Measurements from ENCODE around the gene TMEM207. TPM values are rescaled to one million over a fixed set of nuclear protein-coding genes. Genes with fewer than 3 reads are reported as not detected.

Gene TMEM207
- total RNA-seq, 1 donor = not detected

DNA sequence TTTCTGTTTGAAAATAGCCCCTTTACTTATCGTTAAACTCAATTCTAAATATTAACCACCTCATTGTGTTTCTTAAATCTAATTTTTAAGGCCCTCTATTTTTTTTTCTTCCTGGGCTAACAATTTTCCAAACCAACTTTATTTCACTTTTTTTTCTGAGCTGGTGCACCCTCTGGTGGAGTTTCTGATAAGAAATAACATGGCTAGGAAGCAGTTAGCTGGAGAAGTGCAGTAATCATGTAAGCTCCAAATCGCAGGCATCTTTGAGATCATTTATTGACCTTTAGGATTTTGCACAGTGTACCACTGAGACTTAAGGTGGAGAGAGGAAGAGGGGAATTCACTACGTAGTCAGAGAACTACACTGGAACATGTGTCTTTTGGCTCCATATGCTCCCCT, 6.4 kb downstream of the TMEM207 start:
- peaks cover 3% of the 10 kb centered on the region for H3K4me1 ChIP-seq (ENCODE audit: insufficient read depth, low read length)
- no peaks in the 10 kb centered on the region for H3K27me3 ChIP-seq (ENCODE audit: insufficient read depth, low read length)
- peak; percentile 50 for DNase-seq (ENCODE audit: insufficient read length, low spot score, missing footprints)
- H3K36me3 ChIP-seq (ENCODE audit: insufficient read depth, low read length) = no peaks in the 10 kb centered on the region
- H3K9me3 ChIP-seq (ENCODE audit: low read depth, low read length) = no peaks in the 10 kb centered on the region
- no peaks in the 10 kb centered on the region for H4K20me1 ChIP-seq (ENCODE audit: insufficient read depth, low read length)
- H3K27ac ChIP-seq (ENCODE audit: low read depth, low read length) = no peak overlapping the region
- no peak overlapping the region for H3K4me3 ChIP-seq (ENCODE audit: insufficient read depth, low read length)
- H3K79me2 ChIP-seq (ENCODE audit: insufficient read depth, low read length) = no peaks in the 10 kb centered on the region
- TF ChIP-seq, protein P1, sequence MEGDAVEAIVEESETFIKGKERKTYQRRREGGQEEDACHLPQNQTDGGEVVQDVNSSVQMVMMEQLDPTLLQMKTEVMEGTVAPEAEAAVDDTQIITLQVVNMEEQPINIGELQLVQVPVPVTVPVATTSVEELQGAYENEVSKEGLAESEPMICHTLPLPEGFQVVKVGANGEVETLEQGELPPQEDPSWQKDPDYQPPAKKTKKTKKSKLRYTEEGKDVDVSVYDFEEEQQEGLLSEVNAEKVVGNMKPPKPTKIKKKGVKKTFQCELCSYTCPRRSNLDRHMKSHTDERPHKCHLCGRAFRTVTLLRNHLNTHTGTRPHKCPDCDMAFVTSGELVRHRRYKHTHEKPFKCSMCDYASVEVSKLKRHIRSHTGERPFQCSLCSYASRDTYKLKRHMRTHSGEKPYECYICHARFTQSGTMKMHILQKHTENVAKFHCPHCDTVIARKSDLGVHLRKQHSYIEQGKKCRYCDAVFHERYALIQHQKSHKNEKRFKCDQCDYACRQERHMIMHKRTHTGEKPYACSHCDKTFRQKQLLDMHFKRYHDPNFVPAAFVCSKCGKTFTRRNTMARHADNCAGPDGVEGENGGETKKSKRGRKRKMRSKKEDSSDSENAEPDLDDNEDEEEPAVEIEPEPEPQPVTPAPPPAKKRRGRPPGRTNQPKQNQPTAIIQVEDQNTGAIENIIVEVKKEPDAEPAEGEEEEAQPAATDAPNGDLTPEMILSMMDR (IDR thresholded peaks at IDR 0.05; ENCODE audit: extremely low read depth, low read depth, low read length) = peak; percentile 58
- H3K4me2 ChIP-seq (ENCODE audit: insufficient read depth, low read length) = peak overlapping the region; percentile 33
- peak overlapping the region; percentile 38 for H2AFZ ChIP-seq (ENCODE audit: low read length)

DNA sequence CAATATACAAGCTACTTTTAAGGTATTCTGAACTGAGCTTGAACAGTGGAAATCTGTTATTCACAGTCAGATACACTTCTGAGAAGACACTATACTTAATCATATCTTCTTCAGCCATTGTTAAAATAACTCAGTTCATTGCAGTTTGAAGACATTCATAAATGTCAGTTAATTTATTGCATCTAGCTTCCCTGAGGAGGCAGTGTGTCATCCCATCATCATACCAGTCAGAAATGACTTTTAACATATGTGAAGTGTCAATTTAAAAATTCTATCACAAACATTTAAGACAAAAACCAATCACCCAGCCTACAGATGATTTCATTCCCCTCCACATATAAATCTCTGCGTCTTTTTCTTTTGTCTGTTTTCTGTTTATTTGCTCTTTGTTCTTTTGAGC, 7.5 kb downstream of the TMEM207 start:
- Histone ChIP-seq H3K4me1 (ENCODE audit: insufficient read depth, low read length) (peaks cover 3% of the 10 kb centered on the region), H2AFZ (ENCODE audit: low read length) (no peak overlapping the region), H3K4me3 (ENCODE audit: insufficient read depth, low read length) (no peak overlapping the region), H3K27ac (ENCODE audit: low read depth, low read length) (no peak overlapping the region), H3K27me3 (ENCODE audit: insufficient read depth, low read length) (no peaks in the 10 kb centered on the region), H3K36me3 (ENCODE audit: insufficient read depth, low read length) (no peaks in the 10 kb centered on the region), H4K20me1 (ENCODE audit: insufficient read depth, low read length) (no peaks in the 10 kb centered on the region), H3K9me3 (ENCODE audit: low read depth, low read length) (no peaks in the 10 kb centered on the region), H3K79me2 (ENCODE audit: insufficient read depth, low read length) (no peaks in the 10 kb centered on the region), H3K4me2 (ENCODE audit: insufficient read depth, low read length) (no peak overlapping the region)
- TF ChIP-seq, protein P1 (IDR thresholded peaks at IDR 0.05; ENCODE audit: extremely low read depth, low read depth, low read length) = no peak
- DNase-seq (ENCODE audit: insufficient read length, low spot score, missing footprints) = no peak

DNA sequence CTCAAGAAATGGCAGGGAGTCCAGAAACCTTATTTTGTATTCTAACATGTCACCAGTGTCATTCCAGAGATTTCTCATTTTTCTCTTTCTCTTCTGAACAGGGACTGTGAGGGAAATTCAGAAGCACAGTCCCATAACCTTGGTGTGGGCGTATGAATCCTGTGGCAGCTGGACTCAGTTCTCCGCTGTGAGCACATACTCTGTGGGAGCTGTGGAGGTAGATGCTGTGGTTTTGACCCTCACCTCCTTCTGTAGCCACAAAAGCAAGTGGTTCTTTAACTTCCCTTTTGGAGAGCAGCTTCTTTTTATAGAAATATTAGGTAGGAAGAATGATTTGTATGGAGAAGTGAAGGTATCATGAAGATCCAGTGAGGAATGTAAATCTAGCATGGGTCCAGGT, 13.4 kb downstream of the TMEM207 start:
- H3K27ac ChIP-seq (ENCODE audit: low read depth, low read length) = no peak overlapping the region
- H3K9me3 ChIP-seq (ENCODE audit: low read depth, low read length) = no peaks in the 10 kb centered on the region
- no peaks in the 10 kb centered on the region for H4K20me1 ChIP-seq (ENCODE audit: insufficient read depth, low read length)
- TF ChIP-seq, protein P1 (IDR thresholded peaks at IDR 0.05; ENCODE audit: extremely low read depth, low read depth, low read length) = no peak
- peaks cover 3% of the 10 kb centered on the region for H3K4me1 ChIP-seq (ENCODE audit: insufficient read depth, low read length)
- no peaks in the 10 kb centered on the region for H3K36me3 ChIP-seq (ENCODE audit: insufficient read depth, low read length)
- DNase-seq (ENCODE audit: insufficient read length, low spot score, missing footprints) = no peak
- H3K4me2 ChIP-seq (ENCODE audit: insufficient read depth, low read length) = no peak overlapping the region
- no peak overlapping the region for H2AFZ ChIP-seq (ENCODE audit: low read length)
- no peak overlapping the region for H3K4me3 ChIP-seq (ENCODE audit: insufficient read depth, low read length)
- H3K79me2 ChIP-seq (ENCODE audit: insufficient read depth, low read length) = no peaks in the 10 kb centered on the region
- no peaks in the 10 kb centered on the region for H3K27me3 ChIP-seq (ENCODE audit: insufficient read depth, low read length)

DNA sequence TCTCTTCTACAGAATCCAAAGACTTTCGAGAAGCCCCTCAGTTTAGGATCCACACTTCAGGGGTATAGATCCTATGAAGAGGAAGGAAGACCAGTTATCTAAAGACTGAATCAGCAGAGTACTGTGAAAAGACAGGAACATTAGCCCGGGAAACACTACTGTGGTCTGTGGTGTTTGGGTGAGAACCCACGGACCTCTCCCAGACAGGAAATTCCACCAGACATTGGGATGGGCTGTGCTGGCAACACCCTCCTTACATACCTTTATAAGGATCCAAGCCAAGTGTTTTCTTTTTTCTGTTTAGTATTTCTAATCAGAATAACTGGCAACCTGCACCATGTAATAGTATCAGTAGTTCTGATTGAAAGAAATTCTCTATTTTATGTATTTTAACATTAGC, 14.1 kb downstream of the TMEM207 start:
- Histone ChIP-seq H3K4me1 (ENCODE audit: insufficient read depth, low read length) (peaks cover 3% of the 10 kb centered on the region), H3K4me2 (ENCODE audit: insufficient read depth, low read length) (no peak overlapping the region), H3K9me3 (ENCODE audit: low read depth, low read length) (no peaks in the 10 kb centered on the region), H4K20me1 (ENCODE audit: insufficient read depth, low read length) (no peaks in the 10 kb centered on the region), H2AFZ (ENCODE audit: low read length) (no peak overlapping the region), H3K27ac (ENCODE audit: low read depth, low read length) (no peak overlapping the region), H3K27me3 (ENCODE audit: insufficient read depth, low read length) (no peaks in the 10 kb centered on the region), H3K4me3 (ENCODE audit: insufficient read depth, low read length) (no peak overlapping the region), H3K36me3 (ENCODE audit: insufficient read depth, low read length) (no peaks in the 10 kb centered on the region), H3K79me2 (ENCODE audit: insufficient read depth, low read length) (no peaks in the 10 kb centered on the region)
- no peak for DNase-seq (ENCODE audit: insufficient read length, low spot score, missing footprints)
- TF ChIP-seq, protein P1 (IDR thresholded peaks at IDR 0.05; ENCODE audit: extremely low read depth, low read depth, low read length) = no peak

All from osteoblast (primary cell).